PC-9 (cell line): ENCODE results near the gene RADIL.

Experiments used
- EZH2 ChIP-seq: fragments of 200-600 bp; sonication (generic); IDR thresholded peaks from 2 replicates; pipeline ENCODE4 v1.8.0; 2017; ENCODE audit warnings: antibody characterized with exemption, low read depth
- TF ChIP-seq, protein P1 (sequence below): fragments of 200-600 bp; sonication (generic); conservative IDR thresholded peaks from 2 replicates; pipeline ENCODE4 v1.6.1; 2017; ENCODE audit warnings: mixed run types, antibody characterized with exemption, mild to moderate bottlenecking, moderate library complexity

DNA sequence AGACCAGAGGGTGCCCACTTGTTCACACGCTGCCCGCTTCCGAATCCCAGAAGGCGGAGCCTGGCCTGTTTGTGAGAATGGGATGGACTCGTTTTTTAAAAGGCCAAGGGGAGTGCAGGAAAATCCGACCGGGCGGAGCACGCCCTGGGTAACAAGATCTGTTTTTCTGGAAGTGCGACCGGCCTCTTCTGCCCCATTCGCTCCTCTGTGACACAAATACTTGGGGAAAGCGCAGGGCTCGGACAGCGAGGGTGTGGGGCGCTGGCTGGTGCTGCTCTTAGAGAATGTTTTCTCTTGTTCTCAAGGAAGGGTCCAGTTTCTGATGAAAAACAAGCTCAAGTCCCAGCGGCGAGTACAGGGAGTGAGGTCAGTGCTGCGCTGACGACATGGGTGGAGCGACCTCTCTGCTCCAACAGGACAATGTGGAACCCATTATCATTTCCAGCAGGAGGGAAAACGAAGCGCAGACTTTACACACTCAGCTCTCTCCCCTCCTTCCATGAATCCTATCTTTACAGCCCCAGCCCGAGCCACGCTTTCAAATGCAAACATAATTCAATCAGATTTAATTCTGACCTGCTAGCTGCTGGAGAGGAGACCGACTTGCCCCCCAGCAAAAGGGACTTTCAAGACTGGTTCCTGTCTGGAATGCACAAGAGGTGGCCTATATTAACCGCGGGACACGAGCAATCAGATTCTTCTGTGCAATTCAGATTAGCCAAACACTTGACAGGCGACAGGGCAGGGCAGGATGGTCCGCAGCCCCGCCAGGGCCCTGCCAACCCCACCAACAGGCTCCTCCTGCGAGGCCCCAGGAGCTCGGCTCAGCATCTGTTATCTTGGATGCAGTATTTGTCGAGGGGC lies 1.1 kb downstream of the RADIL start:
- TF ChIP-seq, protein P1, sequence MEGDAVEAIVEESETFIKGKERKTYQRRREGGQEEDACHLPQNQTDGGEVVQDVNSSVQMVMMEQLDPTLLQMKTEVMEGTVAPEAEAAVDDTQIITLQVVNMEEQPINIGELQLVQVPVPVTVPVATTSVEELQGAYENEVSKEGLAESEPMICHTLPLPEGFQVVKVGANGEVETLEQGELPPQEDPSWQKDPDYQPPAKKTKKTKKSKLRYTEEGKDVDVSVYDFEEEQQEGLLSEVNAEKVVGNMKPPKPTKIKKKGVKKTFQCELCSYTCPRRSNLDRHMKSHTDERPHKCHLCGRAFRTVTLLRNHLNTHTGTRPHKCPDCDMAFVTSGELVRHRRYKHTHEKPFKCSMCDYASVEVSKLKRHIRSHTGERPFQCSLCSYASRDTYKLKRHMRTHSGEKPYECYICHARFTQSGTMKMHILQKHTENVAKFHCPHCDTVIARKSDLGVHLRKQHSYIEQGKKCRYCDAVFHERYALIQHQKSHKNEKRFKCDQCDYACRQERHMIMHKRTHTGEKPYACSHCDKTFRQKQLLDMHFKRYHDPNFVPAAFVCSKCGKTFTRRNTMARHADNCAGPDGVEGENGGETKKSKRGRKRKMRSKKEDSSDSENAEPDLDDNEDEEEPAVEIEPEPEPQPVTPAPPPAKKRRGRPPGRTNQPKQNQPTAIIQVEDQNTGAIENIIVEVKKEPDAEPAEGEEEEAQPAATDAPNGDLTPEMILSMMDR = no peak
- TF ChIP-seq EZH2 = no peak
